Loucy (cell line): ENCODE data around the gene TBC1D2B.

ENCODE experiments used
- H2AFZ ChIP-seq: fragments of 200-600 bp; sonication (generic); 2 replicates; pipeline ENCODE4 v1.6.0; 2016; ENCODE audit warnings: antibody characterized with exemption, mild to moderate bottlenecking, low read length, moderate library complexity
- H3F3A ChIP-seq: fragments of 200-600 bp; 2 replicates; pipeline ENCODE4 v1.6.0; 2016; ENCODE audit warnings: antibody characterized with exemption, low read depth, mild to moderate bottlenecking
- H3K27me3 ChIP-seq: fragments of 200-600 bp; sonication (generic); 2 replicates; pipeline ENCODE4 v1.6.1; 2014; ENCODE audit warnings: low read length, mild to moderate bottlenecking; ENCODE audit not compliant: insufficient read depth, poor library complexity, severe bottlenecking
- H3K36me3 ChIP-seq: fragments of 200-600 bp; sonication (generic); 2 replicates; pipeline ENCODE4 v1.6.1; 2016; ENCODE audit warnings: low read length; ENCODE audit not compliant: insufficient read depth
- H3K4me1 ChIP-seq: fragments of 200-600 bp; sonication (generic); 2 replicates; pipeline ENCODE4 v1.5.1; 2014; ENCODE audit warnings: low read length, mild to moderate bottlenecking; ENCODE audit not compliant: insufficient read depth, poor library complexity, severe bottlenecking
- H3K4me2 ChIP-seq: fragments of 200-600 bp; sonication (generic); 2 replicates; pipeline ENCODE4 v1.6.0; 2014; ENCODE audit warnings: antibody characterized with exemption, low read length, low read depth, mild to moderate bottlenecking; ENCODE audit not compliant: poor library complexity, severe bottlenecking
- H3K4me3 ChIP-seq: fragments of 200-600 bp; sonication (generic); 2 replicates; pipeline ENCODE4 v1.5.1; 2014; ENCODE audit warnings: low read length, mild to moderate bottlenecking, mixed read lengths; ENCODE audit not compliant: poor library complexity, severe bottlenecking
- H3K79me2 ChIP-seq: fragments of 200-600 bp; sonication (generic); 2 replicates; pipeline ENCODE4 v1.6.1; 2014; ENCODE audit warnings: low read length; ENCODE audit not compliant: insufficient read depth
- H3K9ac ChIP-seq: fragments of 200-600 bp; sonication (generic); 2 replicates; pipeline ENCODE4 v1.6.0; 2014; ENCODE audit warnings: mild to moderate bottlenecking, low read depth, low read length, moderate library complexity; ENCODE audit not compliant: poor library complexity, severe bottlenecking
- H3K9me2 ChIP-seq: fragments of 200-600 bp; sonication (generic); replicated peaks from 2 replicates; pipeline ENCODE4 v1.6.1; 2016; ENCODE audit warnings: low read depth, low read length, mixed read lengths
- H3K9me3 ChIP-seq: fragments of 200-600 bp; sonication (generic); 2 replicates; pipeline ENCODE4 v1.6.1; 2014; ENCODE audit warnings: mild to moderate bottlenecking, antibody characterized with exemption, low read length, low read depth; ENCODE audit not compliant: insufficient read depth
- H4K20me1 ChIP-seq: fragments of 200-600 bp; sonication (generic); 2 replicates; pipeline ENCODE4 v1.6.0; 2014; ENCODE audit warnings: antibody characterized with exemption, low read length, mild to moderate bottlenecking; ENCODE audit not compliant: insufficient read depth, poor library complexity, severe bottlenecking
- CTCF ChIP-seq: fragments of 200-600 bp; sonication (generic); conservative IDR thresholded peaks from 2 replicates; pipeline ENCODE4 v1.5.1; 2014; ENCODE audit warnings: mild to moderate bottlenecking, antibody characterized with exemption, low read length
- EZH2phosphoT487 ChIP-seq: fragments of 200-600 bp; IDR thresholded peaks from 2 replicates; pipeline ENCODE4 v1.6.1; 2018; ENCODE audit warnings: antibody characterized with exemption, mild to moderate bottlenecking, moderate library complexity, borderline replicate concordance

The TBC1D2B gene

GRCh38 chr15:77985931-77986480 is 91.5 kb downstream of the TBC1D2B start:
- TF ChIP-seq CTCF (no peak), EZH2phosphoT487 (no peak)
- Histone ChIP-seq H3K9ac (no peak overlapping the region), H4K20me1 (no peaks in the 10 kb centered on the region), H3K36me3 (no peaks in the 10 kb centered on the region), H3K27me3 (no peaks in the 10 kb centered on the region), H3F3A (no peaks in the 10 kb centered on the region), H3K9me2 (no peaks in the 10 kb centered on the region), H3K79me2 (no peaks in the 10 kb centered on the region), H3K4me1 (peaks cover 17% of the 10 kb centered on the region), H3K4me3 (no peak overlapping the region), H3K4me2 (no peak overlapping the region), H2AFZ (no peak overlapping the region), H3K9me3 (no peaks in the 10 kb centered on the region)

GRCh38 chr15:77985031-77985930 is 92.2 kb downstream of the TBC1D2B start:
- Histone ChIP-seq H3K4me3 (no peak overlapping the region), H3K9me2 (no peaks in the 10 kb centered on the region), H3K9ac (no peak overlapping the region), H3F3A (no peaks in the 10 kb centered on the region), H3K36me3 (no peaks in the 10 kb centered on the region), H2AFZ (no peak overlapping the region), H3K79me2 (no peaks in the 10 kb centered on the region), H3K9me3 (no peaks in the 10 kb centered on the region), H3K4me1 (peaks cover 10% of the 10 kb centered on the region), H3K4me2 (no peak overlapping the region), H3K27me3 (no peaks in the 10 kb centered on the region), H4K20me1 (no peaks in the 10 kb centered on the region)
- TF ChIP-seq EZH2phosphoT487, result no peak
- no peak for TF ChIP-seq CTCF

DNA sequence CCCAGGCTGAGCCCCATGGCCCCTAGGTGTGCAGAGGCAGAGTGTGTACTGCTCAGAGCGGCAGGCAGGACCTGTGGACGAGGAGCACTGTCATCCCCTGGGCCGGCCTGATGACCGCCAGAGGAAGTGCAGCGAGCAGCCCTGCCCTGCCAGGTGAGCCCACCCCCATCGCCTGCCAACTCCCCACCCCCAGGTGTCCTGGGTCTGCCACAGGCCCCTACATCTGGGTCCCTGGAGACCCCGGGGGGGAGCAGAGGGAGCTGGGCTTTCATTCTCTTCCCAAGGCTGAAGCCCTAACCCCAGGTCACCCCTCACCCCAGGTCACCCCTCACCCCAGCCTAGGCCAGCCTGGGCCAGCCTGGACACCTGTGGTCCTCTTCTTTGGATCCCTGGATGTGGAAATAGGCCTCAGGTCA is 93.1 kb downstream of the TBC1D2B start:
- TF ChIP-seq EZH2phosphoT487 (no peak), CTCF (no peak)
- H3K4me1 ChIP-seq, result peaks cover 2% of the 10 kb centered on the region

More for the DNA sequence above, 93.1 kb downstream of the TBC1D2B start:
- Histone ChIP-seq H3K4me3 (no peak overlapping the region), H3K9ac (no peak overlapping the region), H4K20me1 (no peaks in the 10 kb centered on the region), H3K9me3 (no peaks in the 10 kb centered on the region), H3K4me2 (no peak overlapping the region), H3K36me3 (no peaks in the 10 kb centered on the region), H3K27me3 (no peaks in the 10 kb centered on the region), H3K9me2 (no peaks in the 10 kb centered on the region), H2AFZ (no peak overlapping the region), H3K79me2 (no peaks in the 10 kb centered on the region), H3F3A (no peaks in the 10 kb centered on the region)
